HepG2 (cell line): ENCODE data around the gene CCL19. TPM values are rescaled to one million over a fixed set of nuclear protein-coding genes. Genes with fewer than 3 reads are reported as not detected.

Source experiments
- MEIS1 ChIP-seq: sonication (generic); formaldehyde crosslinking; IDR thresholded peaks from 2 replicates; pipeline ENCODE4 v1.9.0; 2021; ENCODE audit warnings: mild to moderate bottlenecking, missing genetic modification reagents, moderate library complexity, borderline replicate concordance
- NR1H2 ChIP-seq: sonication (generic); formaldehyde crosslinking; IDR thresholded peaks from 2 replicates; pipeline ENCODE4 v1.8.1; 2022; ENCODE audit warnings: low read depth, missing genetic modification reagents, borderline replicate concordance
- PAWR ChIP-seq: sonication (generic); formaldehyde crosslinking; IDR thresholded peaks from 2 replicates; pipeline ENCODE4 v1.4.0; 2020; ENCODE audit warnings: missing genetic modification reagents, mild to moderate bottlenecking, borderline replicate concordance
- PAXIP1 ChIP-seq: sonication (generic); formaldehyde crosslinking; conservative IDR thresholded peaks from 2 replicates; pipeline ENCODE4 v1.4.0; 2020; ENCODE audit warnings: mild to moderate bottlenecking, missing genetic modification reagents, moderate library complexity
- PBX2 ChIP-seq: IDR thresholded peaks from 2 replicates; pipeline ENCODE4 v1.6.1; 2016; ENCODE audit warnings: control low read depth
- PLSCR1 ChIP-seq: sonication (generic); formaldehyde crosslinking; IDR thresholded peaks from 2 replicates; pipeline ENCODE4 v1.5.0; 2020; ENCODE audit warnings: missing genetic modification reagents, mild to moderate bottlenecking, borderline replicate concordance
- RFXANK ChIP-seq: IDR thresholded peaks from 2 replicates; pipeline ENCODE4 v1.6.1; 2016
- SNAI1 ChIP-seq: sonication (generic); formaldehyde crosslinking; IDR thresholded peaks from 2 replicates; pipeline ENCODE4 v1.5.0; 2020; ENCODE audit warnings: mild to moderate bottlenecking, missing genetic modification reagents, borderline replicate concordance
- TBP ChIP-seq: sonication (generic); formaldehyde crosslinking; IDR thresholded peaks from 2 replicates; pipeline ENCODE4 v1.5.0; 2020; ENCODE audit warnings: missing genetic modification reagents
- TMF1 ChIP-seq: sonication (generic); formaldehyde crosslinking; IDR thresholded peaks from 2 replicates; pipeline ENCODE4 v1.8.1; 2022; ENCODE audit warnings: low read depth, missing genetic modification reagents
- TRIM24 ChIP-seq: sonication (generic); formaldehyde crosslinking; IDR thresholded peaks from 2 replicates; pipeline ENCODE4 v1.8.0; 2022; ENCODE audit warnings: mild to moderate bottlenecking, missing genetic modification reagents
- ZBTB33 ChIP-seq: sonication (generic); formaldehyde crosslinking; IDR thresholded peaks from 2 replicates; pipeline ENCODE4 v1.4.0; 2020; ENCODE audit warnings: missing genetic modification reagents
- ZBTB7A ChIP-seq: sonication (generic); formaldehyde crosslinking; IDR thresholded peaks from 2 replicates; pipeline ENCODE4 v1.8.0; 2022; ENCODE audit warnings: mild to moderate bottlenecking, missing genetic modification reagents
- ZNF17 ChIP-seq: sonication (generic); formaldehyde crosslinking; IDR thresholded peaks from 2 replicates; pipeline ENCODE4 v1.5.0; 2020; ENCODE audit warnings: mild to moderate bottlenecking, missing genetic modification reagents
- ZNF275 ChIP-seq: sonication (generic); formaldehyde crosslinking; IDR thresholded peaks from 2 replicates; pipeline ENCODE4 v1.8.0; 2022; ENCODE audit warnings: missing genetic modification reagents, mild to moderate bottlenecking, inconsistent platforms, borderline replicate concordance
- ZNF382 ChIP-seq: sonication (generic); formaldehyde crosslinking; IDR thresholded peaks from 2 replicates; pipeline ENCODE4 v1.5.0; 2020; ENCODE audit warnings: missing genetic modification reagents, mild to moderate bottlenecking, borderline replicate concordance
- ZNF770 ChIP-seq: sonication (generic); formaldehyde crosslinking; IDR thresholded peaks from 2 replicates; pipeline ENCODE4 v1.5.0; 2020; ENCODE audit warnings: mild to moderate bottlenecking, missing genetic modification reagents
- ZSCAN31 ChIP-seq: sonication (generic); formaldehyde crosslinking; IDR thresholded peaks from 2 replicates; pipeline ENCODE4 v1.5.0; 2020; ENCODE audit warnings: low read depth, mild to moderate bottlenecking, missing genetic modification reagents
- polyA plus RNA-seq, 8 experiments: library from polyadenylated mRNA; depleted of rRNA in 3 of 8; stranded (reverse) in 7 of 8; unstranded in 1 of 8; fragments of >200 nt; fragmentation: Illumina TruSeq in 4 of 8; extraction: Trizol in 4 of 8; gene quantifications; 2 replicates each; pipeline versions ENCODE4 v1.2.1 to v1.2.3, GENCODE V29; 2011 to 2016; ENCODE audit warnings: low read depth in 4 of 8, missing spikeins in 1 of 8, mixed read lengths in 1 of 8; ENCODE audit not compliant: insufficient read depth in 1 of 8
- total RNA-seq, 5 experiments: library from RNA; depleted of rRNA; stranded (reverse); fragments of >200 nt; fragmentation: Illumina TruSeq; extraction: Trizol; gene quantifications; 2 replicates each; pipeline ENCODE4 v1.2.3, GENCODE V29; 2016; ENCODE audit warnings: low read depth in 1 of 5

The CCL19 gene
- total and polyA plus RNA-seq, 2 of the 13 experiments (the other 11 are each of a cell fraction or from before 2014, with no cell fraction given): not detected

GRCh38 chr9:34644766-34645314 lies 46.2 kb downstream of the CCL19 start (continued):
- TF ChIP-seq PLSCR1 (CRISPR knock-in tag) (no peak), SNAI1 (CRISPR knock-in tag) (no peak), TRIM24 (no peak; the same call in 1 of the 2 replicates), TBP (CRISPR knock-in tag) (no peak), ZBTB7A (peak; percentile 48; the same call in 1 of the 2 replicates), ZSCAN31 (CRISPR knock-in tag) (0 out of 2 replicates have a peak, but pooled peaks have one; percentile 29), NR1H2 (CRISPR knock-in tag) (no peak), ZBTB33 (CRISPR knock-in tag) (no peak), PAWR (CRISPR knock-in tag) (no peak), PBX2 (CRISPR knock-in tag) (no peak), ZNF382 (CRISPR knock-in tag) (no peak), ZNF770 (CRISPR knock-in tag) (peak; percentile 92), PAXIP1 (CRISPR knock-in tag) (peak; percentile 96), RFXANK (no peak), ZNF275 (CRISPR knock-in tag) (no peak), MEIS1 (CRISPR knock-in tag) (no peak), ZNF17 (CRISPR knock-in tag) (no peak), TMF1 (no peak)
